HL-60/S4 treated with phorbol 12-myristate 13-acetate at 8.2 ng/mL for 4 days and 3 days (cell line): ENCODE measurements around the gene PRDM15.

Experiments
- in situ Hi-C: fragments of 300-500 bp; cut with MboI; formaldehyde crosslinking; loops from 2 replicates; pipeline ENCODE4 v1.15.0; 2022; ENCODE audit warnings: low sequenced_read_pairs

The PRDM15 gene

DNA sequence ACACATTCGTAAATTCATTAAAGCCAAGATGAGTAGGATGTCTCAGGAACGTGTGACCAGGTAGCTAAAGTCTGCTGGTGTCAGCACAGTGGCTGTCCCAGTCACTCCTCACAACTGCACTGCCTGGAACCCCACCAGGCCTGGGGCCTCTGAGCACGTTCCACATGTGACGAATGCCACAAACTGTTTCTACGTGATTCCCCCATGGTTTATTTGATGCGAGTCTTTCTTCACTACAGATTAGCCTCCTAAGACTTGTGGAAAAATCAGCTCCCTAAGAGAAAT is 33.2 kb downstream of the PRDM15 start:
- in situ Hi-C loops: no loop called here

DNA sequence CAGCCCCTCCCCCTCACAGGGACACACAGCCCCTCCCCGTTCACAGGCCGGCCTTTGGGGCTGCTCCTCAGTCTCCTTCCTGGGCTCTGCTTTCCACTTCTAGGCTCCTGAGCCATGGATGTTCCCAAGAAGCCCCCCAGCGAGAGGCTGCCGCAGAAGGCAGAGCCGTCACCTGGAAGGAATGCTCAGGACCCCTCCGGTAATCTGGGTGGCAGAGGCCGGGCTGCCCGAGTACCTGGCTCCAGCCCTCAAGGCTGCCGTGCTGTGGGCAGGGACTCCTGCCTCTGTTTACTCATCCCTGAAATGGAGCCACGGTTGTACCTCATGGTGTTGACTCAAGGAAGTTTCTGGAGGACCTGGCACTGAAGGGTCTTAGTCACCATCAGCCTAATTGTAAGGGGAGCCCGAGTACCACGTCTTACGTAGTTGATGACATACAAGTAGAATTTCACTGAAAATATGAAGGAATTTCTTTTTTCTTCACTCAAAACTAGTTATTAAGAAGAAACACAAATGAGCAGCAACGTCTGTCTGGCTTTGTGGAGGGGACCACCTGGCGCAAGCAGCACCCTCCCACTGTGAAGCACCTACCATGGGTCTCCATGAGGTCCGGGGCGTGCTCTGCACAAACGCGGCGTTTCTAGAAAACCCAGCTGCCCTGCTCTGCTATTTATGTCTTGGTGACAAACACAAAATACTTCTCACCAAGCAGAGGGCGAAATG is 33.7 kb downstream of the PRDM15 start:
- in situ Hi-C loops: no loop called here

DNA sequence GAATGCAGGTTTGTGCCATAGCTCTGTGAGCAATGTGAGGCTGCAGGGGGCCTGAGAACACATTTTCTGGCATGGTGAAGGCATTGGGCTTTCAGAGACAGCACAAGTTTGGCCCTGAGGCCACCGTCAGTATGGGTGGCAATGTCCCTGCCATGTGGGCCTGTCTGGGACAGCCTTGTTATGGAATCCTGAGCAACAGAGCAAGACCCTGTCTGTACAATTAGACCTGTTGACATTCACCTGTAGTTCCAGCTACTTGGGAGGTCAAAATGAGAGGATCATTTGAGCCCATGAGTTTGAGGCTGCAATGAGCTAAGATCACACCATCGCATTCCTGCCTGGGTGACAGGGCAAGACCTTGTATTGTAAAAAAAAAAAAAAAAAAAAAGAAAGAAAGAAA is 35.6 kb downstream of the PRDM15 start:
- in situ Hi-C loops: no loop called here

DNA sequence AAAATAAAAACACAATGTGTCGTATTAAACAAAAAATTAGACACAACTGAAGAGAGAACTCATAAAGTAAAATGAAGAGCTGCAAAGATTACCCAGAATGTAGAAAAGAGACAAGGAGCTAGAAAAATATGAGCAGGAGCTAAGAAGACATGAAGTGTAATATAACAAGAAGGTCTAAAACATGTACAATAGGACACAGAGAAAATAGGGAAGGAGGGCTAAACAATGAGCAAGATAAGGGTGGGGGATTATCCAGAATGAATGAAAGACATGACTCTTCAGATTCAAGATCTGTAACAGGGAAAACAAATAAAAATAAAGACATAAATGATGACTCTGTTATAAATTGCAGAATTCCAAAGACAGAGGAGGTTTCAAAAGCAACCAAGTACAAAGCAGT is 38.3 kb downstream of the PRDM15 start:
- in situ Hi-C loops: no loop called here

DNA sequence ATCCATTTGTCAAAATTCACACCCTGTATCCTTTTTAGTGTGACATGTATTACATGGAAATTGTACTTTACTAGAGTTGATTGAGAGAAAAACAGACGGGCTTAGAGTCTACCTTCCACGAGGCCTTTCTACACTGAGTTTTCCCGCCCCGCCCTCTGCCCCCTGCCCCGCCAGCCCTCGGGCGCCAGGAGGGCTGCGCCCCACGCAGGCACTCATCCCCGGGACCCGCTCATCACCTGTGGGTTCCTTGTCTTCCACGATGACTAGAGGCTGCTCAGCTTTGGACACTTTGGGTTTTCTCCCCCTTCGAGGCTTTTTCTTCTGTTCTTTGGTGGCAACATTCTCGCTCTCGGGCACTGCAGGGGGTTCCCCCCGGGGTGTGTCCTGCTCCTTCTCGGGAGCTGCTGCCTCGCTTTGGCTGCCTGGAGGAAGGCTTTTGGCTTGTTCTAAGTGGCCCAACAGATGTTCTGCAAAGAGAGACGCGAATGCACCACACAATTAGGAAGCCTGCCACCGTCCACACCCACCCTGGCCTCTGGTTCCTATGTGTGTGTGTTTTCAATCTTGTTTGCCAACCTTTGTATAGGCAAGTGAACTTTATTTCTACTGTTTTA is 39.6 kb downstream of the PRDM15 start:
- in situ Hi-C loops: no loop called here

DNA sequence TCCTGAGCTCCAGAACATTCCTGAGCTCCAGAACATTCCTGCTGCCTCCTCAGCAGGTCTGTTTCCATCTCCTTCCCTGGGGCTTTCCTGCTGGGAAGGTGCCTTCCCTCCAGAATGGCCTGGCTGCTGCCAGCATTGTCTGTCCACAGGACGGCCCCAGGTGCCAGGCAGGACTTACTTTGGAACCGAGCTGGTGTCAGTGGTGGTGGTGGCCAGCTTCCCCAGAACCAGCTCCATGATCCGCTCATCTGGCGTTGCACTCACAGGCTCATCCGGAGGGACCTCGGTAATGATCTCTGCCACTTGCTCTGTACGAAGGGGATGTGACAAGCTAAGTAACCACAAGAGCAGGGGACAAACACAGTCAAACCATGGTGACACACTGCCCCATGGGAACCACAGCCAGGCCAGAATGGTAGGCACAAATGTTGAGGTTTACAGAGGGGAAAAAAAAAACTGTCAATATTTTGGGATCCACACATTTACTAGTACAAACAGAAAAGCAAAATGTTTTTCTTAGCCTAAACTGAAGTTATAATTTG is 41.3 kb downstream of the PRDM15 start:
- in situ Hi-C loops: no loop called here

DNA sequence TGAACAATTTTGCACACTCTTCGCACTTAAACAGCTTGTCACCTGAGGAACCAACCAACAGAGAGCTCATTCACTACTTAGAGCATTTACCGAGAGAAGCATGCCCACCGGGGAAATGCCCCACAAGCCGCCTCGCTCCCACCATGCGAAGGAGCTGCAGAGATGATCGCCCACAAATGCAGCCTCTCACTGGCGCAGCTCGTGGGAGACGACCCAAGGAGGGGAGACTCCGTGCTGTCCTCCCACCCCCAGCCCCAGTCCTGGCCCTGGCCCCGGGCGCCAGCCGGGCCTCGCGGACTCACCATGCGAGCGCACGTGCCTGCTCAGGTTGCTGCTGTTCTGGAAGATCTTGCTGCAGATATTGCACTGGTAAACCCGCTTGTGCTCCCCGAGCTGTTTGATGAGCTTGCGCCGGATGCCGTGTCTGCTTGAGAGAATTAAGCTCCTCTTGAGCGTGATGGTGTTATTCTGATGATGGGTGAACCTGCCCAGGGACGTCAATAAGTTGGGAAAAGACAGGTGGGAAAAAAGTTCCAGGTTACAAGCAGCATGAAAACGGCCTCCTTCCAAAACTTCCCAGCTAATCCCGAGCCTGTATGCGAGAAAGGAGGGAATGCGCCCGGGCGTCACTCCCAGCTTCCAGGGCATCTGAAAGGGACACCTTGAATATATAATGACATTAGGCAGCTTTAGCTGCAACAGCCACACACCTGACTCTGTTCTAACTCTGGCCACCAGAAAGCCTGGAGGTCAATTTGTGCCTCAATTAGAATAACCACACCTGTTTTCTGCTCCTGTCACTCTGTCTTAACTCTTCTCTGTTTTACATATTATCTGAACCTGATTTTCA is 42.8 kb downstream of the PRDM15 start:
- in situ Hi-C loops: no loop called here

DNA sequence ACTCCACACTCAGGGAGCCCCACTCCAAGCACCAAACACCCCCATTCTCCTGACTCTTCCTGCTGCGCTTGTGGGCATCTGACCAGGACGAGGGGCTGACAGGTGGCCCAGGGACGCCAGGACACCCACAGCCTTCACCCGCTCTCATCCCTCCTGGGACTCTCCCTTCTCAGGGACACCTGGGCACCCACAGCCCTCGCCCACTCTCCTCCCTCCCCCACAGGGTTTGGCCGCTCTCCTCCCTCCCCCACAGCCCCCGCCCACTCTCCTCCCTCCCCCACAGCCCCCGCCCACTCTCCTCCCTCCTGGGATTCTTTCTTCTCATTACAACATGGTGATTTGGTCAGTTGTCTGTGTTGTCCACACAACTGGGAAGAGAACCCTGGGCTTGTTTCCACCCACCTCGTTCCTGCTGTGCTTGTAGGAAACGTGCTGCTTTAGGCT is 43.4 kb downstream of the PRDM15 start:
- in situ Hi-C loops: no loop called here

DNA sequence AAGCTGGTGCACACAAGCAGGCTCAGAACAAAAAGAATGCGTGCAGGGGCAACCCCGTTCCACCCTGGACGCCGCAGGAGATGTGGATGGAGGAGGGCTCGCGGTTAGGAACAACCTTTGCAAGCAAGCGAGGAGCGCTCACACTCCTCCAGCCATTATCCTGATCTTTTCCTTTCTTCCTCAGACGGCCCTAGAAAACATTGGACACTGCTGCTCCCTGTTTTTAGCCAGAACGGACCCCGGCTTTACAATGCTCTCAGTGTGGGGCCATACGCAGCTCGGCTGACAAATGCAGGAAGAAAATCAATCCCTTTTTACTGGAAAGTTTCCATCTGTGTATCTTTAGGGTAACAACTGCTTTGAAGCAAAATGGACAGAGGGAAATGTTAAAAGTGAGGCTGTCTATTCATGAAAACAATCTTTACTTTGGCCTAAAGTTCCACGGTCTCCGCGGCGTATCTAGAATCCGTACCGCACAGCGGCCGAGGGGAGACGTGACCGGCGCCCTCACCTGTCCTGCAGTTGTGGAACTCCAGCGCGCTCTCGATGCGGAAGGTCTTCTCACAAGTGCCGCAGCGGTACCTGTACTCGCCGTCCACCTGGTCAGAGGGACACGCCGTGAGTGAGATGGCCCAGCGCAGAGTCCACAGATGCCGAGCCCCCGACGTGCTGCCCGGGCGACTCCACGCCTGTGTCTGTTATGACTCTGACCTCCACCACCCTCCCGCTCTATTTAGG is 44.0 kb downstream of the PRDM15 start:
- in situ Hi-C loops: no loop called here

DNA sequence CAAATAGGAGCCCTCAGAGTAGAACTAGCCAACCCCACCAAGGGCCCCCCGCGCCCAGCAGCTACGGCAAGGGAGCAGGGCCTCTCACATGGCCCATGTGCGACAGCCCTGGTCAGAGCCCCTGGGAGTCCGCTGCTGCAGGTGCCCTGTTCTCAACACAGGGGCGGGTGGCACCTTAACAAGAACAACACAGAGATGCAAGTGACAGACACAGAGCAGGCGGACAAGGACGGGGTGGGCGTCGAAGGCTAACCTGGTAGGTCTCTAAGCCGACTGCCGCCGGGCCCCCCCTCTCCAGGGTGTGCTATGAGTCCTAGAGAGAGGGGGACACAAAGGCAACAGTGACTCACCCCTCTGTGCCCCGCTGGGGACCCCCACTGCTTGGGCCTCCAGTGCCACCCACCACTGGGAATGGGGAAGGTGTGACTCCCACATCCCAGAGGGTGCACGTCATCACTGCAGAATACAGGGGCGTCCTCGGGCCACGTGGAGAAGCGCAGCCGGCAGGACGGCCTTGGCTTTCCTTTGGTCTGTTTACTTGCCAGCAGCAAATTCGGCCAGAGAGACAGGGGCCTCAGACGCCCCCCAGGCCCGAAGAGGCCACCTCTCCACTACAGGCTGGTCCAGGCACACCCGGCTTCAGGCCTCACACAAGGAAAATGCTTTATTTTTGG is 44.8 kb downstream of the PRDM15 start:
- in situ Hi-C loops: no loop called here

DNA sequence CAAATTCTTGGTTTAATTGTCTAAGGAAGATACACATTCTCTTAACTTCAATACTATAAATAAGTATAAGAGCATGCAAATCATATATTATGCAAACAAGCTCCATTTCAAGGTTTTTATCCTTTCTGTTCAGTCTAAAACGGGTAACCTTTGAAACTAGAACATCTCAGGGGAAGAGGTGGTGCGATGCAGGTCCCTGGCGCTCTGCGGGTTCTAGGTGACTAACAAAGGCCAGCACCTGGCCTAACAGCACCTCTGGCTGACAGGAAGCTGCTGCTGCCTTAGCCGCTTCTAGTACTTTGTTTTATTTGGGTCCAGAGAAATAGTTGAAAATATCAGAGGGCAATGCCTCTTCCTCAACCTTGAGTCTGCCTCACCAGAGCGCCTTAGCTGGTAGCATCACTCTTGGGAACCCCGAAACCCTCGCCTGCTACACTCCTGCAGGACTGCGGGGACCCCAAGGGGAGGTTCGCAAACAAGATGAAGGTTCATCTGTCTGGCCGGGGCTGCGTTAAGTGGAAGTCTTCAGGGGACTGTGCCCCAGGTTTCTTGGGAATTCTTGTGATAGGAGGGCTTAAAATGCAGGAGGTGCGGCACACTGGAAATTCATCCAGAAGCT is 45.5 kb downstream of the PRDM15 start:
- in situ Hi-C loops: no loop called here

DNA sequence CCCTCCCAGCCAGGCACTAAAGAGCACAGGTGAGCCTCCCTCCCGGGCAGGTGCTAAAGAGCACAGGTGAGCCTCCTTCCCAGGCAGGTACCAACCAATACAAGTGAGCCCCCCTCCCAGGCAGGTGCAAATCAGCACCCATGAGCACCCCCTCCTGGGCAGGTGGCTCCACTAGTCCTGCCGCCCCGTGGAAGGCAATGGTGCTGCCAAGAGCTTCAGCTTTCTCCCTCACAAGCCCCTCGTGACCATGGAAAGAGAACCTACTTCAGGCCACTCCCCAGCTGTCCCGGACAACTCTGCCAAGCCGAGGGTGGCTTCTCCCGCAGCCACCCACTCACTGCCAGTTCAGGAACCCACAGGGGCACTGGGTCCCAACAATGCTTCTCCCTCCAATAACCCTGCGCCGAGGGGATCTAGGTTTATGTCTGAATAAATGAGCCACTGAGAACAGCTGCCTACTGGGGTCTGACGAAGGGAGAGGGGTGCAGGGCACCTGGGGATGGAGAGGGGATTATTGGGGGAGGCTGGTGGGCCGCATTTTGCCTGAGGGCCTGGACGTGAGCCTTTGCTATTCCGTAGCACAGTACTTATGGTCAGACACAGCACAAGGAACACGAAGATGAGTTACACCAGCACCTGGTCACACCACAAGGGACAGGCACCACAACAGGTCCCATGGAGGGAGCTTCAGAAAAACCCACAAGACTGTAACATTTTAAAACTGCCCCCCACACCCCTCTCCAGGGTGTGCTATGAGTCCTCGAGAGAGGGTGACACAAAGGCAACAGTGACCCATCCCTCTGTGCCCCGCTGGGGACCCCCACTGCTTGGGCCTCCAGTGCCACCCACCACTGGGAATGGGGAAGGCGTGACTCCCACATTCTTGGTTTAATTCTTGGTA is 46.3 kb downstream of the PRDM15 start:
- in situ Hi-C loops: no loop called here

DNA sequence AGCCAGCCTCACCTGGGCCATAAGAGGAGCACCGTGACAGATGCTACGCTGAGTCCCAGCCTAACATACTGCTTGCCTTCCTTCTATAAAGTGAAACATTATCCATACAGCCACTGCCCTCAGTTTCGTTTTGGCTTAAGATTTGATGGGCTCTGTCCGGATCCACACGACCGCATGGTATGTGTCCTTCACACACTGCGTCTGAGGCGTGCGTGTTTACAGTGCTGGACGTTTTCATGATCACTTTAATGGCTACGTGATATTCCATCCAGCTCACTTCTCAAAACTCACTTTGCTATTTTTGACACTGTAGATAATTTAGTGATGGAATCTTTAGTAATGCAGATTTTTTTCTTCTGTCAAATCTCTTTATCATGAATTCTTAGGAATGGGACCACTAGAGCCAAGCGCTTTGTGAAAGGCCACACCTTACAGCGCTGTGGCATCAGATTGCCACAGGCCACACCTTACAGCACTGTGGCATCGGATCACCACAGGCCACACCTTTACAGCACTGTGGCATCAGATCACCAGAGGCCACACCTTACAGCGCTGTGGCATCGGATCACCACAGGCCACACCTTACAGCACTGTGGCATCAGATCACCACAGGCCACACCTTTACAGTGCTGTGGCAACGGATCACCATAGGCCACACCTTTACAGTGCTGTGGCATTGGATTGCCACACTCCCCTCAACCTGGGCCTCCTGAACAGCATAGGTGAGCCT is 47.1 kb downstream of the PRDM15 start:
- in situ Hi-C loops: no loop called here

DNA sequence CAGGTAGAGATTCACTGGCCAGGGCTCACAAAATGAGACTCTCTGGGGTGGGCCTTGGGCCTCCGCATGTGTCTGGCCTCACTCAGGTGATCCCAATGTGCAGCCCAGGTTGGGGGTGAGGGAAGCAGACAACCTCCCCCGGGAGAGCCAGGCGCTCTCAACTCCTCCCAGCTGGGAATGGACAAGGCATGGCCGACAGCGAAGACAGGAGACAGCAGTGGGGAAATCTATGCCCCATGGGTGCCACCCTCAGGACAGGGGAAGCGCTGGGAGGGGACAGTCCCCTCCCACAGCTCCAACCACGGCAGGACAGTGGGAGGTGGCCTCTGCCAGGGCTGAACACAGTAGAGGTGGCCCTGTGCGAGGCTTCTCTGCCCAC is 47.7 kb downstream of the PRDM15 start:
- in situ Hi-C loops: no loop called here

DNA sequence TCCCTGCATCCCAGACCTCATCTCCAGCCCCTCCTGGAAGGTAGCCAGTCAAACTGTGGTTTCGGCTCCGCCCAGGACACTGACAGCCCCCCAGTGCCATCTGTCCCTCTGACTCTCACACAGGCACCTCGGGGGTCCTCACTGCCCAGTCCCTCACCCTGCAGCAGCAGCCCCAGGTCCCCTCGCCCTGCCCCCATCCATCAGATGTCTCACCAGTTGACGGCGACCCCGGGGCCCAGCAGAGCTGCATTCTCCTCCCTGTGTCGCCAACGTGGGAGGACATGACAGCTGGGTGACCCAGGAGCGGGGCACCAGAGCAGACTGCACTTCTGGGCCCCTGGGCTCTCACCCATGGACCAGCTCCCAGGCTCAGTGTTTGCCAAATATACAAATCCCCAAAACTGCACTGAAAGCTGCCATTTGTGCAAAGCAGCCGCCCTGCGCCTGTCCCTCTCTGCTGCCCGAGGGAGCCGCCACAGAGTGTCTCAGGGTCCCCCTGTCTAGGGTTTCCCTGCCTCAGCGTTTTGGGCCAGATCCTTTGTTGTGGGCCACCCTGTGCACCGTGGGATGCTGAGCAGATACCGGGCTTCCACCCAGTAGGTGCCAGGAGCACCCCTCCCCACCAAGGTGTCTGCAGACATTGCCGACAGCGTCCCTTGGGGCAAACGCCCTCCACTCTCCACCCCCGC is 48.2 kb downstream of the PRDM15 start:
- in situ Hi-C loops: no loop called here

DNA sequence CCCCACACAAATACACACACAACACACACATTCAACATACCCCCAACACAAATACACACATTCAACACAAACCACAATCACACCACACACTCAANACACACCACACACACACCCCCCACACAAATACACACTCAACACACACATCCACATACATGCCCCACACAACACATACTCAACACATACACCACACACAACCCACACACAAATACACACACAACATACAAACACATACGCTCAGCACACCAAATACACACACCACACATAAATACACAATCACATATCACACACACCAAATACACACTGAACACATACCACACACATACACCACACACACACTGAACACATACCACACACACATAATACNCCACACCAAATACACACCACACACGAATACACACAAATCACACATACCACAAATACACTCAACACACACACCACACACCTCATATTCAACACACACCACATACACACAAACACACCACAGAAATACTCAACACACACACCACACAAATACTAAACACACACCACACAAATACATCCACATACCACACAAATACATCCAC is 48.9 kb downstream of the PRDM15 start:
- in situ Hi-C loops: no loop called here

DNA sequence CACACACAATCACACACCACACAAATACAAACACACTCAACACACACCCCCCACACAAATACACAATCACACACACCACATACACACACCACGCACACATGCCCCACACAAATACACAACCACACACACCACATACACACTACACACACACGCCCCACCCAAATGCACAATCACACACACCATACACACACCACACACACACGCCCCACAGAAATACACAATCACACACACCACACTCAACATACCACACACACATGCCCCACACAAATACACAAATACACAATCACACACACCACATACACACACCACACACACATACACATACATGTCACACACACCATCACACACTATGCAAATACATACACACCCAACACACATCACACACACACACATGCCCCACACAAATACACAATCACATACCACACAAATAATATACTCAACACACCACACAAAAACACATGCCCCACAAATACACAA is 50.2 kb downstream of the PRDM15 start:
- in situ Hi-C loops: no loop called here
